AG04449 (cell line): ENCODE measurements around the gene INTS1.

ENCODE experiments used
- CTCF ChIA-PET: fragments of 350-600 bp; formaldehyde crosslinking; extraction: SDS; loops from one replicate; lab custom pipeline; 2021; ENCODE audit warnings: antibody characterized with exemption; lab: Yijun Ruan, JAX
- POLR2A ChIA-PET: fragments of 400-600, 350-600 bp; formaldehyde crosslinking; extraction: SDS; loops from one replicate; lab custom pipeline; 2020; ENCODE audit warnings: antibody characterized with exemption, inconsistent platforms; lab: Yijun Ruan, JAX
- DNase-seq: peaks from one replicate; pipeline ENCODE4 v3.0.0-alpha.2; 2010; ENCODE audit warnings: low read depth, low spot score
- H3K4me3 ChIP-seq: 2 replicates; pipeline ENCODE4 v1.5.1; 2011; ENCODE audit warnings: low read depth, mild to moderate bottlenecking, control low read depth, low read length
- TF ChIP-seq, protein P1 (sequence below): IDR thresholded peaks from one replicate; pipeline ENCODE4 v1.5.1; 2011; ENCODE audit warnings: mild to moderate bottlenecking, moderate library complexity, low read length, control low read depth, inconsistent platforms; ENCODE audit not compliant: insufficient read depth; ENCODE audit errors: missing control alignments

Gene INTS1

DNA sequence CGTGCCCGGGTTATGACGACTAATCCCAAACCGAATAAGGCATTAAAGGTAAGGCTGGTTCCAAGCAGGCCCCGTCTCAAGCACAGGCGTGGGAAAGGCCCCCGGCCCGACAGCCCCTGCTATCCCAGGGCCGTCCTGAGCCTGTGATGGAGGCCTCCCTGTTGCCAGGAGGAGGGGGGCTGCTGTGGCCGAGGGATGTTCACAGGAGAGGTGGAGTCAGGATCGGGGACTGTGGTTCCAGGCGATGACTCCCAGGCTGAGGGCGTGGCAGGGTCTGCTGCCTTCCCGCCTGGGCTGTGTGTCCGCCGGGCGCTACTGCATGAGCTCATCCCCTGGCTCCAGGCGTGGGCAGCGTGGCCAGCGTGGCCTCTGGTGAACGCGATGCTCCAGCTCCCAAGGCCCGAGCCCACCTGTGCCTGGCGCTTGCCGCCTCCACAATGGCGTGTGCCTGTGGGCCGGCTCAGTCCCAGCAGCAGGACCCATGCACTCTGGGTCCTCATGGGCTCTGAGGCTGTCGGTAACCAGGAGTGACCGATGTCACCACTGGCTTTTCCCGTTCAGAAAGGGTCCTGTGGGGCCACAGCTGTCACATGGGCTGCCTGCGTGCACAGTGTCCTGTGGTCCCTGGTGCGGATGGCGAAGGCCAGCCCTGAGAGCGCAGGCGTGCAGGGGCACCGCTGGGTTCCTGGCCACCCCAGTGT, 35.1 kb upstream of the INTS1 start:
- DNase-seq = no peak
- TF ChIP-seq, protein P1, sequence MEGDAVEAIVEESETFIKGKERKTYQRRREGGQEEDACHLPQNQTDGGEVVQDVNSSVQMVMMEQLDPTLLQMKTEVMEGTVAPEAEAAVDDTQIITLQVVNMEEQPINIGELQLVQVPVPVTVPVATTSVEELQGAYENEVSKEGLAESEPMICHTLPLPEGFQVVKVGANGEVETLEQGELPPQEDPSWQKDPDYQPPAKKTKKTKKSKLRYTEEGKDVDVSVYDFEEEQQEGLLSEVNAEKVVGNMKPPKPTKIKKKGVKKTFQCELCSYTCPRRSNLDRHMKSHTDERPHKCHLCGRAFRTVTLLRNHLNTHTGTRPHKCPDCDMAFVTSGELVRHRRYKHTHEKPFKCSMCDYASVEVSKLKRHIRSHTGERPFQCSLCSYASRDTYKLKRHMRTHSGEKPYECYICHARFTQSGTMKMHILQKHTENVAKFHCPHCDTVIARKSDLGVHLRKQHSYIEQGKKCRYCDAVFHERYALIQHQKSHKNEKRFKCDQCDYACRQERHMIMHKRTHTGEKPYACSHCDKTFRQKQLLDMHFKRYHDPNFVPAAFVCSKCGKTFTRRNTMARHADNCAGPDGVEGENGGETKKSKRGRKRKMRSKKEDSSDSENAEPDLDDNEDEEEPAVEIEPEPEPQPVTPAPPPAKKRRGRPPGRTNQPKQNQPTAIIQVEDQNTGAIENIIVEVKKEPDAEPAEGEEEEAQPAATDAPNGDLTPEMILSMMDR = no peak
- POLR2A ChIA-PET = no interaction called here
- H3K4me3 ChIP-seq = no peak overlapping the region
- CTCF ChIA-PET = no interaction called here

DNA sequence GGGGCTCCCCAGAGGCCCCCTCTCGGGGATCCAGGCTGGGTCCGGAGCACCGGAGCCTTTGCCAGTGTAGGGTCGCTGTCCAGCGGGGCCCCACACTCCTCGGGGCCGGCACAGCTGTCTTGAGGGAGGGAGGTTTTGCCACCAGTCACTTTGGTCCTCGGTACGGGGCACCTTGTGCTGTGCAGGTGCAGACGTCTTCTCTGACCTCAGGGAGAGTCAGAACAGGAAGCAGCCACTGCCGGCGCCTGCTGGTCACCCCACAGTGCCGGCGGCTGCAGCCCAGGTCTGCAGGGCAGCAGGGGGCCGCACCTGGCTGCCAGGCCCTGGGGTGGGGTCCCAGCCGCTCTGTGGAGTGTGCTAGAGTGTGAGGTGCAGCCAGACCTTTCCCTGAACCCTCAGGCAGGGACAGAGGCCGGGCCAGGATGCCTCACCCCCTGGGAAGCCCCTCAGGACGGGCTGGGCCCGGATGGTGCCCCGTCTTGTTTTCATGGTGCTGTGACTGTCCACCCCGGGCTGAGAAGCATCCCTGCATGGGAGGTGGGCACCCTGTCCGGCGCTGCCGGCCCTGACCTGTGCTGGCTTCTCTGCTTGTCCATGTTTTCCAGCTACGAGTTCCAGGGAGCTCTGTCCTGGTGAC, 34.5 kb upstream of the INTS1 start:
- TF ChIP-seq, protein P1 = no peak
- peak overlapping the region; percentile 39 for H3K4me3 ChIP-seq
- DNase-seq = no peak
- POLR2A ChIA-PET = no interaction called here
- CTCF ChIA-PET = no interaction called here

DNA sequence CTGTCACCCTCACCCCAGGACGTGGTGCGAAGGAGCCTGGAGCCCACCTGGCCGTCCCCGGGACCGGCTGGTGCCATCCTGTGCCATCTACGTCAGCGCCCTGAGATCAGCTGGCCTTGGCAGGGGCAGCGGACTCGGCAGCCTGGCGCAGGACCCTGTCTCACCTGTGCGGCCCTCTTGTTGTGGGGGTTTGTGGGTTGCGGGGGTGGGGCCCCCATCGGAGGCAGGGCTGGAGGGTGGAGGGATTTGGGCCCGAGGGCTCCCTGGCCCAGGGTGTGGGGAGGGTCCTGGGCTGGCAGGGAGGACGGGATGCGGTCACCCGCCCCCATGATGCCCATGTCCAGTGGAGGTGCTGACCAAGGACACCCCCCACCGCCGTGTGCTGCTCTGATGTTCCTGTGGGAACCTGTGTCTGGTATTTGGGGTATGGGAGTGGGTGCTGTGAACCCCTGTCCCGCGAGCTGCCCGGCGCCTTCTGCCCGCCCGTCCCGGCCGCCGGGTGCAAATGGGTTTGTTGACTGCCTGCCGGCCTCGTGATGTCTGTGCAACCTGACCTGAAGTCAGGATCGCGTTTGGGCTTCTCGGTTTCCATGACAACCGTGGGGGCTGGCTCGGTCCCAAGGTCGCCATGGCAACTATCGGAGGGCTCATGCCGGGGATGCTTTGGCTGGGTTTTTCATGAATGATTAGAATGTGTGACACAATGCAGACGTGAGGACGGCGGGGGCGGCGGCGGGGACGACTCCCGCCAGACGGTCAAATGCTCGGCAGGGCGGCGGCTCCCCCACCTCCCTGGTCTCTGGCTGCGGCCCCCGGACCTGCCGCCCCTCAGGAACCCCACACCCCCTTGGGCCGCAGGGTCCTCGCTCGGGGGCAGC, 33.6 kb upstream of the INTS1 start:
- peak; percentile 76 for DNase-seq
- TF ChIP-seq, protein P1 = no peak
- H3K4me3 ChIP-seq = peak overlapping the region; percentile 68
- ChIA-PET POLR2A (interaction anchor here (1.0 kb wide), 1 partner anchor 17 kb away, joined by 3 read pairs; no protein-coding TSS in a partner anchor), CTCF (no interaction called here)

DNA sequence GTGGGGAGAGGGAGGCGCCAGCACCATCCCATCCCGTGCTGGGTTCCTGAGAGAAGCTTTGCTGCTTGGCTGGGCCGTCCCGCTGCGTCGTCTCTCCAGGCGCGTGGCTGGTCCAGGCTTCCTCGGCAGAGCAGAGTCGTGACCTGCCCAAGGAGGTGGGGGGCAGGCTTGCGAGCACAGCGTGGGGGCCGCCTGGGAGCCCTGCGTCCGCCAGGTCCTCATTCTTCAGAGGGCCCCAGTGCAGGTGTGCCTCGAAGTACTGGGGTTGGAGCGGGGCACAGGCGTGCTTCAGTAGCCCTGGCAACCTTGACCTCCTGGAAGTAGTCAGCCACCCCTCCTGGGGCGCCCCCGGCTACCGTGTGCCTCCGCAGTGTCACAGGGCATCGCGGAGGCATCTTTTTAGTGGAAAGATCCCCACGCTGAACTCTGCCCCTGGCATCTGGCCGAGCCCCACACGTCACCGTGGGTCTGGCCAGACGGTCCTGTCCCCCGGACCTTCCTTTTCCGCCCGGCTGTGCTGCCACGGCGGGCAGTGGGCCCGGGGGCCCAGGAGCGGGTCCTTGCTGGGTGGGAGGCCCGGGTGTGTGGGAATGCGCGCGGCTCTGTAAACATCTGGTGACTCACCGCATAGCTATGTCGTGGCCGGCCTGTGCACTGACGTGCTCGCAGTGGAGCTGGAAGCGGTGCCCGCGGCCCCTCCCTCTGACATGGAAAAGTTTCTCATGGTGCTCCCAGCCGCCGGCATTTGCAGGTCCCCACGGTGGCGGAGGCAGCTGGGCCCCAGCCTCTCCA, 32.8 kb upstream of the INTS1 start:
- TF ChIP-seq, protein P1 = no peak
- CTCF ChIA-PET = interaction anchor here (1.1 kb wide), 1 partner anchor 18 kb away, joined by 3 read pairs; no protein-coding TSS in a partner anchor
- peak; percentile 93 for DNase-seq
- POLR2A ChIA-PET = interaction anchor here (0.6 to 1.2 kb wide), 3 partner anchors 18 to 831 kb away, joined by 3 to 5 read pairs (median 3); no protein-coding TSS in a partner anchor
- peak overlapping the region; percentile 68 for H3K4me3 ChIP-seq

DNA sequence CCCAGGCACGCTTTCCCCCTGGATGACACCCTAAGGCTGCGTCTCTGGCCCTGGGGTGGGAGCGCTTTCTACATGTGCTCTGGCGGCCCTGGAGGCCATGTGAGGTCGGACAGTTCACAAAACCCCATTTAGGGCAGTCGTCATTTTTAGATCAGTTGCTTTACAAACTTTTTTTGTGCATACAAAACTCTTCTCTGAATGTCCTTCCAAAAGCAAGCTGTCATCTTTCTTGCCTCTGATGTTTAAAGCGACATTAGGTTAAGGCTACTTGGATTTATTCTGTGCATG, 32.2 kb upstream of the INTS1 start:
- H3K4me3 ChIP-seq = no peak overlapping the region
- DNase-seq = no peak
- TF ChIP-seq, protein P1 = no peak
- ChIA-PET CTCF (interaction anchor here (1.1 kb wide), 1 partner anchor 19 kb away, joined by 3 read pairs; no protein-coding TSS in a partner anchor), POLR2A (interaction anchor here (1.2 kb wide), 1 partner anchor 26 kb away, joined by 5 read pairs; no protein-coding TSS in a partner anchor)
